KOPT-K1 (cell line): ENCODE data around the gene PRPH2.

Experiments used
- H3K27ac ChIP-seq: fragments of 200-600 bp; sonication (generic); 2 replicates; pipeline ENCODE4 v1.5.1; 2016; ENCODE audit warnings: antibody characterized with exemption, mild to moderate bottlenecking, low read depth, low read length; ENCODE audit not compliant: poor library complexity, severe bottlenecking
- H3K36me3 ChIP-seq: fragments of 200-600 bp; sonication (generic); 2 replicates; pipeline ENCODE4 v1.5.1; 2017; ENCODE audit warnings: antibody characterized with exemption, mild to moderate bottlenecking, low read length, moderate library complexity; ENCODE audit not compliant: insufficient read depth
- H3K9me3 ChIP-seq: fragments of 200-600 bp; sonication (generic); 2 replicates; pipeline ENCODE4 v1.5.1; 2017; ENCODE audit warnings: antibody characterized with exemption, low read length, mild to moderate bottlenecking; ENCODE audit not compliant: insufficient read depth, poor library complexity, severe bottlenecking

Gene PRPH2

DNA sequence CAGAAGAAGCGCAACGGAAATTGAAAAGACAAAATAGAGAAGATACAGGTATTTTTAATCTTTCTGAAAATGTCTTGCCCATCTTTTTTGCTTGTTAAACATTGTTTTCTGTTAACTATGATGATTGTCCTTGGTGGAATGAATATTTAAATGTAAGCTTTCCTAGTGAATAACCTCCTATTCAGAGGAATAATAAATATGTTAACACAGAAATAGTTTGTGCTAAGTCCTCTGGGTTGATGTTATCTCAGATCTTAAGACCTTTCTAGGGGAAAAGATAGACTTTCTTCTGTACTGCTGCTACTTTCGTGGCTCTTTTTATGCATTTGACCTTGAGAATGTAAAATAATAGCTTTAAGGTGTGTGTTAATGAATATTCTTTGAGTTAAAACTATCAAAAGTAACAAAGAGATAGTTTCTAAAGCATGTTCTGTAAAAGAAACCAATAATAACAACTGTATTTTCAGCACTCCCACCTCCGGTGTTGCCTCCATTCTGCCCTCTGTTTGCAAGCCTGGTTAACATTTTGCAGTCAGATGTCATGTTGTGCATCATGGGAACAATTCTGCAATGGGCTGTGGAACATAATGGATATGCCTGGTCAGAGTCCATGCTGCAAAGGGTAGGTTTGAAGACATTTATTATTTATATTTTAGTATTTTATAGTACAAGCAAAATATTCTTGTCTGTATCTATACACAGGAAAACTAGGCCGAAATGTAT is 70.2 kb downstream of the PRPH2 start:
- Histone ChIP-seq H3K9me3 (no peaks in the 10 kb centered on the region), H3K36me3 (peaks cover 97% of the 10 kb centered on the region), H3K27ac (no peak overlapping the region)
